T-helper 1 cell (primary cell): ENCODE results near the gene CCDC33.

Experiments
- DNase-seq, 5 donors: peaks; one replicate each; pipeline ENCODE4 v3.0.0-alpha.2; 2012 to 2020

The CCDC33 gene

DNA sequence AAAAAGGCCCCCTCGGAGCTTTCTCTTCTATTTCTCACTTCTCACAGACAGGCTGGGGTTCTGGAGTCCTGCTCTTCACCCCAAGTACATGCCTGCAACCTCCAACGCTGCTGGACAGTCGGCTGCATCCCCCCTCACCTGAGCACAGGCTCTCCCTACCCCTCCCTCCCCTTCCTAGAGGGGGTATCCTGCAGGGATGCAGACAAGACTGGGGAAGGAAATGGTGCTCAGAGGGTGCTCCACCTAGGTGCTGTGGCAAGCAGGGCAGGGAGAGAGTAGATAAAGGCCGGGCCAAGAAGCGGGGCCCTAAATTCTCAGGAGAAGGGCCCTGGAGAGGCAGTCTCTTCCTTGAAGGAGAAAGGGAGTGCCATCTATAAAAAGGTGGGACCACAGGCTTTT lies 26.6 kb upstream of the CCDC33 start:
- DNase-seq = no peak

DNA sequence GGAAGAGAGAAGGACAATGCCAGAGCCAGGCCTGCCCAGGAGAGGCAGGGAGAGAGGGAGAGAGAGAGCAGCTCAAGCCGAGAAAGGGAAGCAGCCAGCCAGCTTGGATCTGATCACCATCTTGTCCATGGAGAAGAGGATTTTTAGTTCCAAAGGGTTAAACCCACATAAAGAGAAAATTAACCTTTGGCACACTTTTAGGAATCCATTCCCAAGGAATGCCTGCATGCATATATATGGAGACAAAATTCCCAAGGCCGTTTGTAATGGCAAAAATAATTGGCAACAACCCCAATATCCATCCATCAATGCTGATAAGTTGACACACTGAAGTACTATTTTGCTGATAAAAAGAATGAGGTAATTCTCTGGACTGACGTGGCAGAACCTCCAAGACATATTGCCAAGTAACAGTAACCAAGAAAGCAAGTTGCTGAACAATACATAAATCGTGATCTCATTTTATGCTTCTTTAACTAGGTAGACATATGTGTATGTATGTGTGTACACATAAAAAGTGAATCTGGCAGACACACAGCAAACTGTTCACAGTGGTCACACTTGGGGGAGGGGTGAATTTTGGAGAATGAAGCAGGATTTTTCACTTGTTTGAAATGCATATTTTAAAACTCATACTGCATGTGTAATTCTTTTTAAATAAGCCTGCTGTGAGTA lies 26.0 kb upstream of the CCDC33 start:
- no peak for DNase-seq

DNA sequence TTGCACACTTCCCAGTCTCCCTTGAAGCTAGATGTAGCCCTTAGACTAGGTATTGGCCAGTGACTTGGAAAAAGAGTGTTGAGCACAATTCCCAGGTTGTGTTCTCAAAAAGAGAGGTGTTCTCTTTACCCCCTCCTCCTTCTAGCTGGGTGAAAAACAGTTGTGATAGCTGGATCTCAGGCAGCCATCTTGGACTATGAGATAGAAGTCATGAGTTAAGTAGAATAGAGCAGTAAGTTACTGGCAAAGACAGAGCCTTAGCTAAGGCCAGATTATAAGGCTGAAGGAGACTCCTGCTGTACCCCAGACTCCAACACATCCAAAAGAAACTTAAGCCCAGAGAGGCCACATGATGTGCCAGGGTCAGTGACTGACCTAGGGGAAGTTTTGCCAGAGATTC lies 25.4 kb upstream of the CCDC33 start:
- DNase-seq = no peak

DNA sequence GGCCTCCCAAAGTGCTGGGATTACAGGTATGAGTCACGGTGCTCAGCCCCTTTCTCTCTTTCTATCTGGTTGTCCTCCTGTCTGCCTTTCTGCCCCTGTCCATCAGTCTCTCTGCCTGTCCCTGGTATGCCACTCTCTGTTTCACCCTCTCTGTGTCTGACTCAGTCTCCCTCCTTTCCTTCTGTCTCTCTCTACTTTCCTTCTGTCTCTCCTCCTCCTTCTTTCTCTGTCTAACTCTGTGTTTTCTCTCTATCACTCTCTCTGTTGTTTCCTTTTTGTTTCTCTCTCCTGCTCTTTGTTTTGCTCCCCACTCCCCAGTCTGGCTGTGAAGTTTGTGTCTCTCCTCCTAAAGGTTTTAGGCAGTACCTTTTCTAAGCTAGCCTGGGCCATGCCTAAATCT lies 24.5 kb upstream of the CCDC33 start:
- no peak for DNase-seq

DNA sequence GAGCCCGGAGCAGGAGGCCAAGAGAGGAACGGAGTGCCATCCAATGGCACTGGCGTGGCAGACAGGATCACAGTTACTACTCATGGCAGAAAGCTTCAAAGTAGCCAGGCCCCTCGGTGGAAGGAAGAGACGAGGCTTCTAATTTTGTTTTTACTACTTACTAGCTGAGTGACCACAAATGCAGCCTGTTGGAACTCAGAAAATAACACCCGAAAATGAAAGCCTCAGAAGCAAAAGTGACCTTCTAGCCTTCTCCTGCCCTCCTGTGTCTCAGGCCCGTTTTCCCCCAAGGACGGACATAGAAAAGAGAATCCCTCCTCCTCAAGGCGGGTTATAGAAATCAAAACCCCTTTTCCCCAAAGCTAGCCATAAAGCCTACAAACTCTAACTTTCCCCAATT lies 23.6 kb upstream of the CCDC33 start:
- no peak for DNase-seq

DNA sequence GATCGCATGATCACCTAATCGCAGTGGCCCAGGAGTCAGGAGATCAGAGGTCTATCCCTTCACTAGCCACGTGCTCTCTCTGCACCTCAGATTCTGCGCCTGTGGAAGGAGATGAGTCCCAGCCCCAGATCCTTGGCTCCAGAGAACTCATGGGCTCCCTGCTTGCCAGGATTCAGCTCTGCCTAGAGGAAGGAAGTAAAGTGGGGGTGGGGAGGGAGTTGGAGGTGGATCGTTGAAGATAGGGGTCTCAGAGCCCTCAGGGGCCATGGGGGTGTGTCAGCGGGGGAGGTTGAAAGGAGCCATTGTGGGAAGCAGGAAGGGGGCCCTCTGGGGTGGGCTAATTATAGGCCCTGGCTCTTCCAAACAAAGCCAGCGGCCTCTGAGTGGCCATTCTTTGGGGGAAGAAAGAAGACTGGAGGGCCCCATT lies 22.3 kb upstream of the CCDC33 start:
- DNase-seq = no peak

DNA sequence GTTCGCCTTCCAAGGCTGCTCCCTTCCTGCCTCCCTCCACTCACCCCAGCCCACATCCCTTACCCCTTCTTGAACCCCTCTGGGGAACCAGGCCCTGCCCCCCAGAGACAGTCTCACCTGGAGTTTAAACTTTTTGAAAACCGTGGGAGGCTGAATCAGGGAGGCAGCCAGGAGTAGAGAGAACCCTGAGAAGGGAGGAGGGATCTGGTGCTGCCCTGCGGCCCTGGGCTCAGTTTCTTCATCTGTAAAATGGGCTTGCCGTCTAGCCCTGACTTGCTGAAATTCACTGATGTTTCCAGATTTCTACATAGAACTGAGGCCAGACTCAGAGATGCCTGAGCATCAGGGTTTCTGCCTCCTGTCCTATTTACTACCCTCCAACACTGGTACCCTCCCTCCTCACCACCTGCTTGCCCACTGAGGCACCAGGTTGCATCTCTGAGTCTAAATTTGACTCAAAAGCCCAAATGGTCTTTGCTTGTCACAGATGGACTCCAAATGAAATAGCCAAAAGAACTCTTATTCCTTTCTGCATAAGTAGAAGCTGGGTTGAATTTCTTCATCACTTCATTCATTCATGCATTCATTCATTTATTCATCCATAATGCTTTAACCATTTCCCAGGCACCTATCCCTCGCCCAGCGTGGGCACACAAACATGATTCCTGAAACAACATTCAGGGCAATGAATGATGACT lies 21.7 kb upstream of the CCDC33 start:
- no peak for DNase-seq

DNA sequence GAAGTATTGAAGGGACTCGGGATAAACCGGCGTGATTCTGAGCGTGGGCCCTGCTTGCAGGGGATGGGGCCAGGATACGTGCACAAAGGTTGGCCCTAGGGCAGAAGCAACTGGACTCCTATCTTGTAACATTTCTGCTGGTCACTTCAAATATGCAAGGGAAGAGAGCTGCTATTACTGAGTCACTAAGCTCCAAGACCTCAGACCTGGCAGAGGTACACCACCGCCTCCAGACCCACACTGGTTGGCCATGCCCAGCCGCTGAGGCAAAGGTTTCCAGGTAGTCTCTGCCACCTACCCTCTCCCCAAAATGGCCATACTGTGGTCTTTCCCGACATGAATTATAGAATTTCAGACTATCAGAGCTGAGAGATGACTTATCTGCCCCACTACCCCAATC lies 20.2 kb upstream of the CCDC33 start:
- DNase-seq = no peak

DNA sequence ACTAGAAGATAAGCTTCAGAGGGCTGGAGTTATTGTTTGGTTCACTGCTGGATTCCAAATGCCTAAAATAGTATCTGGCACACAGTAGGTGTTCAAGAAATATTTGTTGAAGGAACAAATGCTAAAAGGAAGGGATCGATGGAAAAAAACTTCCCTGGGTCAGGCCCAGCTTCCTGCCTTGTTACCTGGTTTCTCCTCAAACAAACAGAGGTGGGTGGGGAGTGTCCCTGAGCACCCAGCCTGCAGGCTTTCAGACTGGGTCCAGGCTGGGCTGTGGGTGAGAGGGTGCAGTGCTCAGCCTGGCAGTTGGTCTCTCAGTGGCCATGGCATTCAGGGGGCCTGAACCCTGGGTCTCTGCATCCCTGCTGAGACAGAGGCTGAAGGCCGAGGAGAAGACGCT lies 19.2 kb upstream of the CCDC33 start:
- DNase-seq = no peak

DNA sequence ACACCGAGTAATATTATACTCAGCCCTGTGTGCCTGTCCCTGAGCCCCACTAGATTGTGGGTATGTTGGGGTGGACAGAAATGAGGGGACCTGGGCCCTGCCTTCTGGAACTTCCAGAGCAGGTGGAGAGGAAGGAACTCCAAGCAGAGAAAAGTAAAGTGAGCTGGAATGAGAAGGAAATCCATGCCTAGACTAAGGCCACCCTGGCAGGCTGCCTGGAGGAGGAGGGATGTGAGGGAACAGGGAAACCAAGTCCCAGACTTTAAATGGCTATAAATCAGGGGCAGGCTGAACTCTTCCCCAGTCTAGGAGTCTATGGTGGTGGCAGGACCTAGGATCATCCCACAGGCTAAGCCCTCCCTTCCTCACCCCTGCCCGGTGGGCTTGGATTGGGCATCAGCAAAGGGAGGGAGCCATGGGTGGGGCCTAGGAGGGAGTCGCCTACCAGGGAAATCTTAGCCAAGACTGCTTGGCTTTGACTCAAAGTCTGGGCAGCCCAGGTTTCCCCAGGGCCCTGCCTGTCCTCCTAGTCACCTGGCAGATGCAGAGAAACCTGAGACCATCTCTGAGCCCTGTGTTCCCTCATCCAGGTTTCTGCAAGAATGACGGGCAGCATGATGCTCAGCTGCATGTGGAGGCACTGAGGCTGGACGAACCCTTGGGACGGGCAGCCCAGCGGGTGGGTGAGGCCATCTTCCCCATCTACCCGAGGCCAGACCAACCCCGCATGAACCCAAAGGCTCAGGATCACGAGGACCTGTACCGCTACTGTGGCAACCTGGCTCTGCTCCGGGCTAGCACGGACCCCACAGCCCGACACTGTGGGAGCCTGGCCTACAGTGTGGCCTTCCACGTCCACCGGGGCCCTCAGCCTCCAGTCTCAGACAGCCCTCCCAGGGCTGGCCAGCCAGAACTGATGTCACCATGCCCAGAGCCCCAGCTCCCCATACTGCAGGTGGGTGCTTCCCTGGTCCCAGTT lies 17.9 kb upstream of the CCDC33 start:
- DNase-seq = no peak

DNA sequence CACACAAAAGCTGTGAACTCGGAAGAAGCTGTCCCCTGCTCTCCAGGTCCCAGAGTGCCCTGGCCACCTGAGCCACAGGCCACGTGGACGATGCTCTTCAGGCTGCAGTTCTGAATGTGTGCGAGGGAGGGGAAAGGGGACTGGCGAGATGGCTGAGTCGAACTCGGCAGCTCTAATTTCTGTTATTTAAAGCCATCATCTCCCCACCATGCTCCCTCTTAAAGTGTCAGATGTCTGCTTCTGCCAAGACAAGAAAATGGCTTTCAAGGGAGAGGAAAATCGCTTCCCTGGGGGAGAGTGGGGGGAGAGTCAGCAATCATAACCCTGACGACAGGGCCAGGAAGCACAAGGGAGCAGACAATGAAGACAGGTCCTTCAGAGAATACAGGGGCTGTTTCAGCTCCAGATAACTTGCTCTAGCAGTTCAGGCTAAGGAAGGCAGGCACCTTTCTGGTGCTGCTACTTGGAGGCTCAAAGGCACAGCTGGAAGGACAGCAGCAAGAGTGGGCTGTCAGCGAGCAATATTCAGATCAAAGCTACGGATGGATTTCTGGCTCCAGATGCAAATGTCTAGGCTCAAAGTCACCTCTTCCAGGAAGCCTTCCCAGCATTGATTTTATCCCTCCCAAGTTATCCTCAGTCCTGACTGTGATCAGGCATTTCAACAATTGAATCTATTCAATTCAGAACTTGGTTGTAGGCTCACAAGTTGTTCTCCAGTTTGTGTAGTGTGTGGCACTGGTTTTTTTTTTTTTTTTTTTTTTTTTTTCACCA lies 15.5 kb upstream of the CCDC33 start:
- DNase-seq = no peak

DNA sequence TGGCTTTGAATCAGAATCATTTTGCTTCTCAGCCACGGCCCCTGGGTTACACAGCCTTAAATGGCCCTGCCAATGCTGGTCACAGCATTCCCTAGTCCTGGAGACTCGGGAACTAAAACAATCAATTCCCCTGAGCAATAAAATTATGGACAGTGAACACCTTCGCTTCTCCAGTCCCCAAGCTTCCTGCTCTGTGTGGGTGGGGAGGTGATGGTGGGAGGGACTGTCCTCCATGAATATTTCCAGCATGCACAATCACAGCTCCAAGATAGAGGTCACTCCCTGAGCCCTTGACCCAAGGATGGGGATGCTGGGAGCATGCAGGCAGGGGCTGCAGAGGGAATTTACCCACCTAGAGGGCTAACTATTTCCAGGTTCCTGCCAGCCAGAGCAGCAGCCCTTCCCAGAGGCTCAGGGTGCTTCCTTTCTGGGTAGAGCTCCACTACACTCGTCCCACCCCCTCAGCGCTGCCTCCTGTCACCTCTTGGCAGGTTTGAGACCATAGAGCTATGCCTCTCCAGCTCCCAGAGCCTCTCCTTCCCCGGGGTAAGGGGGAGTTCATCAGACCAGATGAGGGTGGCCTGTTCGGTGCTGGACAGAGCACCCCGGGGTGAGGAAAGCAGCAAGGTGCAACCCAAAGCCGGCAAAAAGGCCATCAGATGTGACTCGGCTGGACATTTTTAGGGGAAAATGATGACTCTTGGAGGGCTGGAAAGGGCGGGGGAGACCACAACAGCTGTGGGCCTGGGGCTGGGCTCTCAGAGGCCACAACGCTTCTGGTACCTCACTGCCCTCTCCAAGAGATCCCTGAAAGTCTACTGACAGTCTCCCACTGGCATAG lies 14.5 kb upstream of the CCDC33 start:
- no peak for DNase-seq

DNA sequence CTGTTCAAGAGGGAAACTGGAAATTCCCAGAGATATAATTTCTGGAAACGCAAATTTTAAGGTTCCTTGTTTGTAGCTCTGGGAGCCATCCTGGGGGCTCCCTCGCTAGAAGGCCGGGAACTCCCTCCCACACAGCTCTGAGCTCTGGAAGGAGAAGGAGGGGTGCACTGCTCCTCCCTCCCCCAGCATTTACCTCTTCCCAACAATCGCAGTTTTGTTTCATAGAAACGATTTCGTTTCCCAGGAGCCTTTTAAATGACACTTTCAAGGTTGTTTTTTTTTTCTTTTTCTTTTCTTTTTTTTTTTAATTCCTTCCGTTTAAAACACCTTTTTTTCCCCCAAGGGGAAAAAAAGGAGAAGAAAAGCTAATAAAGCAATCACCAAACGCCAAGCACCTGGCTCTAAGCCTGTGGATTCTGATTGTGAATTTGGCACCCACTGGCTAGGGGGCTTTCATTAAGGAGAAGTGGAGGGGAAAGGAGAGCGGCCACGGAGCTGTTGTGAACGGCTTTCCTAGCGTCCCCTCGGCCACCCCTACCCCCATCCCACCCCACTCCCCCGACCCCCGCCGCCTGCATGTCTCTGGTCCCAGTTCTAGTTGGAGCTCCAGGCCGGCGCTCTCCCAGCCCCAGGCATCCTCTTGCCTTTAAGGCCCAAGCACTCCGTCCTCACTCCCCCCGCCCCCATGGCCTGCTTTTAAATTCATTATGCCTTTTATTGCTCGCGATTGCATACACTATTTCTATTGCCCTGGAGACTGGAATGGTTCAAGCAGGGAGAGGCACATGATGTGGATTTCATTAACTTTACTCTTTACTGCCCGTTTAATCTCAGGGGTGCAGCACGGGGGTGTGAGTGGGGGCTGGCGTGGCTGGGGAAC lies 13.6 kb upstream of the CCDC33 start:
- DNase-seq = no peak

DNA sequence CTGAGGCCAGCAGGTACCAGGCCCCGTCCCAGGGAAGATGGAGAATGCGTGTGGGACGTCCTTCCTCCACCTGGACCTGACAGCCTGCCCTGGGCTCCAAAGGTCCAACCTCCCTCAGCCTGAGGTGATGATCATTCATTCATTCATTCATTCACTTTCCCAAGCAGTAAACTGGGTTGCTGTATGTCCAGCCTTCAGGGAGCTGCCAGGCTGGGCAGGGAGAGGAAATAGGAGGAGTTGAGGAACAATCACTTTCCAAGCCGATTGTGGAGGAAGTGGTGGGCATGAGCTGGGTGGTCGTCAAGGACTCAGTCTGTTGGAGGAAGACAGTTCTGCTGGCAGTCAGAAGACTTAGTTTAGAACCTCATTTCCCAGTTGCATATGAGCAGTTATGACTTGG lies 10.2 kb upstream of the CCDC33 start:
- no peak for DNase-seq

DNA sequence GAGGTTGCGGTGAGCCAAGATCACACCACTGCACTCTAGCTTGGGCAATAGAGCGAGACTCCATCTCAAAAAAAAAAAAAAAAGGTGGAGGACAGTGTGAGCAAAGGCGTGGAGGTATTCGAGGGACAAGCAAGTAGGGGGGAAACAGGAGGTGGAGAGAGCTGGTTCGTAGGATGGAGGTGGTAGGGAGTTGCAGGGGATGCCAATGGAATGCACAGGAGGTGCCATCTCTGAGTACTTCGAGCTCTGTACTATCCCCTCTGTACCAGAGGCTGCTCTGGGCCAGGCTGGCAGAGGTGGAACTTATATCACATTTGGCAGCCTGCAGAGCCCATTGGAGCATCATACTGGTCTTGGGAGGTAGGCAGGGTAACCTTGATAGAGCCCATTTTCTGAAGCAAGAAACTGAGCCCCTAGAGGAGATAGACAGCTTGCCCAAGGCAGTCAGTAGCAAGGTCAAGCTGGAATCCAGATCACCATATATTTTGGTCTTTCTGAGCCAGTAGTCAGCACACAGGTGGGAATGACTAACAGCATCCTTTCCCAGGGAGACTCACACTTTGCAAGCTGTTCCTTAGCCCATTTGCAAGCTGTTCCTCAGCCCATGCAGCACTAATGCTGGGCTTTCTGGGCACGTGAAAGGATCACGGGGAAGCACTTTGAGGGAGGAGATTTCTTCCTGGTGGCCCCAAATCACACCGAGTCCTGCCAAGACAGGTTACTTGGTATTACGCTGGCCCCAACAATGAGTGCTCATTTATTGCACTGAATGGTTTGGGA lies 9.2 kb upstream of the CCDC33 start:
- no peak for DNase-seq

DNA sequence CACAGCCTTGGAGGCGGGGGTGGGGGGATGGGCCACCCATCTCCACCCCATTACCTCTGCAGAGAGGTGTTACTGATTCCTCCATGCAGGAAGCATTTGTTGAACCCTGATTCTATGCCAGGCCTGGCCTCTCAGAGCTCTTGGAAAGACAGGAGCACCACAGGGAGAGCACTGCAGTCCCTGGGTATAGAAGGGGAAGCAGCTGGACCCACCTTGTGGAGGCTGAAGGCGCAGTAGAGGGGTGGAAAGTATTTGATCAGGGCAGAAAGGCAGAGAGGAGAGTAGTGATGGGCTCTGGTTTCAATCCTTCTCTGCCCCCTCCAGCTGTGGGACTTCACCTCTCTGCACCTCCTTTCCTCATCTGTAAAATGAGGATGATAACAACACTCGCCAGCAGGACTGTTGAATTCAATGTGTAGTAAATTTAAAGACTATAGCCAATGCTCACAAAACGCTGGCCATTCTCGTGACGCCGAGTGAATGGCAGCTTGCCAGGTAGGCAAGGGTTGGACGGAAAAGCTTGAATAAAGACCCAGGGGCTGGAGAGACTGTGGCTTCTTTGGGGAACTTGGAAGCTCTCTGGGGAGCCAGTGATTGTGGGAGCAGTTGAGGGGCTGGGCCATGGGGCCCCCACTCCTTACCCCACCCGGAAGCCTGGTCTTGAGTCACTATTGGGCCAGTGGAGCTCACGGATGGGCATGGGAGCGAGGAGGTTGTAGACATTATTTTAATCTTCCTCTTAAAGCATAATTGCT lies 8.0 kb upstream of the CCDC33 start:
- DNase-seq = no peak

DNA sequence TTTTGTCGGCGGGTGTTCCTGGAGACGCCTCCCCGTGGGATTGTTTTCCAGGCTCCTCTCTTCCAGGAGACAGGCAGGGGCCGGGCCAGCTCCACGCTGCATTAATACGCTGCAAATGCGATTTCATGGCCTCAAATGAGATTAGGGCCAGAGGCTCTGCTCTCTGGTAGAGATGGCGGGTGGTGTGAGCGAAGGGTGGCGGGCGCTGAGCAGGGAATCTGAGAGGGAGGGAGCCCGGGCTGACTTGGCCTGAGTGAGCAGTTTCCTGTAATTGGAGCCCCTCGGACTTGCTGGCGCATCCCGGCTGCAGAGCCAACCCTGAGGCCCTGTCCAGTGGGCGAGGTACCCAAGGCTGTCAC lies 7.4 kb upstream of the CCDC33 start:
- no peak for DNase-seq

DNA sequence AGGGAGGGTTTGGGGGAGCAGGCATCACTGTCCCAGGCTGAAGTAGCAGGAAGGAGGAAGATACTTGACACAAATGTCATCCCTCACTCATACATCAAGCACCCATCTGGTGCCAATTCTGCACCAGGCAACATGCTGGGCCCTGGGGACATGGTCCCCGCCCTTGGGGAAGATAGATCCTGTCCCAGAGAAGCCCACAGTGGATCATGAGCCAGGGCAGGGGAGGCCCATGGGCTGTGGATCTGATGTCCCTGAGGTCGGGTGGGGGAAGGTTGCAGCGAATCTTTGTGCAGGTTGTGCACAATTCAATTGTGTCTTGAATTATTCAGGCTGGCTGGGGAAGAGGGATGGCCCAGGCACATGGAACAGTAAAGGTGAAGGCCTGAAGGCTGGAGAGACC lies 6.4 kb upstream of the CCDC33 start:
- no peak for DNase-seq

DNA sequence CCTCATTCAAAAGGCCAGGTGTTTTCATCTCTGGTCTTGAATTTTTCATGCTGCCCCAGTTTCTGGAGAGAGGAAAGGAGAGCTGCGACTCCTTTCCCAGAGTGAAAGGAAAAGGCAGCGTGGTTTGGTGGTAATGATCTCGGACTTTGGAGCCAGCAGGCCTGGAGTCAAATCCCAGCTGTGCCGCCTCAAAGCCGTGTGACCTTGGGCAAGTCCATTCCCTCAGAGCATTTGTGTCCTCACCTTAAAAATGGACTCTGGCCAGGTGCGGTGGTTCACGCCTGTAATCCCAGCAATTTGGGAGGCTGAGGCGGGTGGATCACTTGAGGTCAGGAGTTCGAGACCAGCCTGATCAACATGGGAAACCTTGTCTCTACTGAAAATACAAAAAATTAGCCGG lies 4.7 kb upstream of the CCDC33 start:
- no peak for DNase-seq
